HEK293T (cell line): Measurements from ENCODE around the gene BTBD9.

Experiments
- FOXK2 ChIP-seq: fragments of 450-650 bp; IDR thresholded peaks from 2 replicates; pipeline ENCODE4 v1.6.1; 2016; ENCODE audit warnings: mild to moderate bottlenecking
- L3MBTL2 ChIP-seq: fragments of 450-650 bp; conservative IDR thresholded peaks from 2 replicates; pipeline ENCODE4 v1.6.1; 2016; ENCODE audit warnings: mild to moderate bottlenecking
- SUZ12 ChIP-seq: fragments of 450-650 bp; IDR thresholded peaks from 2 replicates; pipeline ENCODE4 v1.6.1; 2016; ENCODE audit warnings: mild to moderate bottlenecking
- TF ChIP-seq, protein P1 (sequence below): fragments of 450-650 bp; IDR thresholded peaks from 2 replicates; pipeline ENCODE4 v1.6.1; 2016

- TF ChIP-seq FOXK2, result no peak
- TF ChIP-seq SUZ12, result no peak
- TF ChIP-seq, protein P1, sequence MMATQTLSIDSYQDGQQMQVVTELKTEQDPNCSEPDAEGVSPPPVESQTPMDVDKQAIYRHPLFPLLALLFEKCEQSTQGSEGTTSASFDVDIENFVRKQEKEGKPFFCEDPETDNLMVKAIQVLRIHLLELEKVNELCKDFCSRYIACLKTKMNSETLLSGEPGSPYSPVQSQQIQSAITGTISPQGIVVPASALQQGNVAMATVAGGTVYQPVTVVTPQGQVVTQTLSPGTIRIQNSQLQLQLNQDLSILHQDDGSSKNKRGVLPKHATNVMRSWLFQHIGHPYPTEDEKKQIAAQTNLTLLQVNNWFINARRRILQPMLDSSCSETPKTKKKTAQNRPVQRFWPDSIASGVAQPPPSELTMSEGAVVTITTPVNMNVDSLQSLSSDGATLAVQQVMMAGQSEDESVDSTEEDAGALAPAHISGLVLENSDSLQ, result no peak
- TF ChIP-seq L3MBTL2, result no peak
These were observed 136.5 kb downstream of the BTBD9 start for GRCh38 chr6:38503032-38503773.
